SH-SY5Y (cell line): Measurements from ENCODE around the gene DIRAS2.

Experiments used
- GATA2 ChIP-seq: IDR thresholded peaks from 2 replicates; pipeline ENCODE4 v1.6.1; 2011; ENCODE audit warnings: mild to moderate bottlenecking, low read depth, low read length
- GATA3 ChIP-seq: IDR thresholded peaks from 2 replicates; pipeline ENCODE4 v1.6.1; 2011; ENCODE audit warnings: low read depth, mild to moderate bottlenecking, low read length, moderate library complexity

- TF ChIP-seq GATA2 (no peak), GATA3 (no peak)
Measured at GRCh38 chr9:90640361-90640760, 2.3 kb downstream of the DIRAS2 start.
